Left lung (tissue), 10 donors: ENCODE measurements around the gene SLC15A1. TPM values are rescaled to one million over a fixed set of nuclear protein-coding genes. Genes with fewer than 3 reads are reported as not detected.

Experiments
- ATAC-seq: fragments of 200-7000 bp; cut with Tn5 transposase; one replicate; pipeline ENCODE4 v1.9.1; 2020; ENCODE audit warnings: moderate library complexity
- DNase-seq, 4 donors: peaks; one replicate each; pipeline ENCODE4 v3.0.0-alpha.2; 2013 to 2020
- H3K27ac ChIP-seq, 2 donors: fragments of 200-600 bp; sonication (generic) in 1 of 2; one replicate each; pipeline versions ENCODE4 v1.5.0 to v1.8.0; 2020 to 2021
- H3K27me3 ChIP-seq, 2 donors: fragments of 200-600 bp; sonication (generic) in 1 of 2; one replicate each; pipeline versions ENCODE4 v1.5.0 to v1.8.0; 2020 to 2021
- H3K36me3 ChIP-seq, 2 donors: fragments of 200-600 bp; sonication (generic) in 1 of 2; one replicate each; pipeline versions ENCODE4 v1.5.0 to v1.8.0; 2020 to 2021
- H3K4me1 ChIP-seq, 2 donors: fragments of 200-600 bp; one replicate each; pipeline ENCODE4 v1.8.0; 2021
- H3K4me3 ChIP-seq, 2 donors: fragments of 200-600 bp; sonication (generic) in 1 of 2; one replicate each; pipeline versions ENCODE4 v1.5.0 to v1.8.0; 2020 to 2021; ENCODE audit warnings: mild to moderate bottlenecking in 1 of 2
- H3K9me3 ChIP-seq, 2 donors: fragments of 200-600 bp; sonication (generic) in 1 of 2; one replicate each; pipeline versions ENCODE4 v1.5.0 to v1.8.0; 2020 to 2021
- CTCF ChIP-seq, 2 donors: fragments of 200-600 bp; sonication (generic) in 1 of 2; IDR thresholded peaks; one replicate each; pipeline versions ENCODE4 v1.5.0 to v1.8.0; 2021; ENCODE audit warnings: antibody characterized with exemption in 2 of 2
- intact Hi-C, 2 donors: fragments of 100-400 bp; cut with DNase I; formaldehyde crosslinking; loops; one replicate each; pipeline versions ENCODE4 v1.11.2 to v1.14.2; 2022
- polyA plus RNA-seq, 6 donors: library from polyadenylated mRNA; unstranded; fragments of 120-200 nt; gene quantifications; one replicate each; pipeline ENCODE4 v1.2.1, GENCODE V29; 2013; ENCODE audit not compliant: insufficient read length in 6 of 6
- total RNA-seq, 2 donors: library from RNA; stranded (reverse); fragmentation: NEBNext Ultra II Directional; extraction: Animal tissue kit (Norgen Biotek cat#: 25700); gene quantifications; one replicate each; pipeline ENCODE4 v1.2.1, GENCODE V29; 2021
- donor health status: DM: no; HTN: yes; CAD: no.
- donor health status: DM: no; HTN: no; CAD: no.

Gene SLC15A1
- total and polyA plus RNA-seq, 8 donors, result 0.61 to 0.94 (median 0.80) TPM; not detected in 2

- Histone ChIP-seq H3K9me3 (no peaks in the 10 kb centered on the region), H3K27me3 (no peaks in the 10 kb centered on the region), H3K36me3 (no peaks in the 10 kb centered on the region), H3K4me3 (no peak overlapping the region), H3K4me1 (no peaks in the 10 kb centered on the region), H3K27ac (no peak overlapping the region)
- ATAC-seq (no peak), DNase-seq (no peak)
- intact Hi-C loops, result no loop called here
- no peak for TF ChIP-seq CTCF (IDR thresholded peaks at IDR 0.05)
Observed at GRCh38 chr13:98781905-98782304, 29.4 kb upstream of the SLC15A1 start.

GRCh38 chr13:98781470-98781869 is 29.0 kb upstream of the SLC15A1 start:
- no peak overlapping the region for H3K27ac ChIP-seq
- no peak for TF ChIP-seq CTCF (IDR thresholded peaks at IDR 0.05)
- no peak overlapping the region for H3K4me3 ChIP-seq
- H3K4me1 ChIP-seq, result no peaks in the 10 kb centered on the region
- H3K9me3 ChIP-seq, result no peaks in the 10 kb centered on the region
- intact Hi-C loops, result no loop called here
- ATAC-seq, result no peak
- DNase-seq, result peak in 1 of 4 donors; percentile 52
- H3K27me3 ChIP-seq, result no peaks in the 10 kb centered on the region
- H3K36me3 ChIP-seq, result no peaks in the 10 kb centered on the region

DNA sequence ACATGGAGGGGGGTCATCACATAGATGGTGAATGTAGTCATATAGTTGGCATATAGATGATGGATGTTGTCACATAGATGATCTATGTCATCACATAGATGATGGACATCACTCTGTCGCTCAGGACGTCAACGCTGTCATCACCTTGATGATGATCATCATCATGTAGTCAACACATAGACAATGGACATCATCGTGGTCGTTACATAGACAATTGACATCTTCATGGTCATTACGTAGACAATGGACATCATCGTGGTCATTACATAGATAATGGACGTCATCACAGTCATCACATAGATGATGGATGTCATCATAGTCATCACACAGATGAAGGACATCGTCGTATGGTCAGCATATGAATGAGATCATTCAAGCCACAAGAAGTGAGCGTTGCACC is 28.6 kb upstream of the SLC15A1 start:
- Histone ChIP-seq H3K27me3 (no peaks in the 10 kb centered on the region), H3K4me1 (no peaks in the 10 kb centered on the region), H3K36me3 (no peaks in the 10 kb centered on the region), H3K9me3 (no peaks in the 10 kb centered on the region), H3K4me3 (no peak overlapping the region), H3K27ac (no peak overlapping the region)
- intact Hi-C loops, result no loop called here
- TF ChIP-seq CTCF (IDR thresholded peaks at IDR 0.05), result no peak
- ATAC-seq, result no peak
- DNase-seq, result no peak

GRCh38 chr13:98780451-98780850 is 28.0 kb upstream of the SLC15A1 start:
- no peak overlapping the region for H3K27ac ChIP-seq
- TF ChIP-seq CTCF (IDR thresholded peaks at IDR 0.05), result no peak
- H3K4me1 ChIP-seq, result no peaks in the 10 kb centered on the region
- intact Hi-C loops, result no loop called here
- H3K36me3 ChIP-seq, result no peaks in the 10 kb centered on the region
- no peak overlapping the region for H3K4me3 ChIP-seq
- DNase-seq (no peak), ATAC-seq (no peak)
- no peaks in the 10 kb centered on the region for H3K27me3 ChIP-seq
- no peaks in the 10 kb centered on the region for H3K9me3 ChIP-seq

GRCh38 chr13:98779695-98780094 is 27.2 kb upstream of the SLC15A1 start:
- no peak for DNase-seq
- Histone ChIP-seq H3K27me3 (no peaks in the 10 kb centered on the region), H3K27ac (no peak overlapping the region), H3K4me1 (no peaks in the 10 kb centered on the region), H3K36me3 (no peaks in the 10 kb centered on the region), H3K9me3 (no peaks in the 10 kb centered on the region), H3K4me3 (no peak overlapping the region)
- intact Hi-C loops, result no loop called here
- no peak for TF ChIP-seq CTCF (IDR thresholded peaks at IDR 0.05)
- no peak for ATAC-seq
